Esophagus muscularis mucosa (tissue), 3 donors: ENCODE measurements around the gene KRTAP9-4.

Experiments
- EP300 ChIP-seq: sonication (generic); formaldehyde crosslinking; IDR thresholded peaks from one replicate; pipeline ENCODE4 v1.6.1; 2017; ENCODE audit warnings: antibody characterized with exemption
- POLR2AphosphoS5 ChIP-seq, 2 donors: sonication (generic); formaldehyde crosslinking; IDR thresholded peaks; one replicate each; pipeline ENCODE4 v1.6.1; 2017; ENCODE audit warnings: antibody characterized with exemption in 2 of 2

DNA sequence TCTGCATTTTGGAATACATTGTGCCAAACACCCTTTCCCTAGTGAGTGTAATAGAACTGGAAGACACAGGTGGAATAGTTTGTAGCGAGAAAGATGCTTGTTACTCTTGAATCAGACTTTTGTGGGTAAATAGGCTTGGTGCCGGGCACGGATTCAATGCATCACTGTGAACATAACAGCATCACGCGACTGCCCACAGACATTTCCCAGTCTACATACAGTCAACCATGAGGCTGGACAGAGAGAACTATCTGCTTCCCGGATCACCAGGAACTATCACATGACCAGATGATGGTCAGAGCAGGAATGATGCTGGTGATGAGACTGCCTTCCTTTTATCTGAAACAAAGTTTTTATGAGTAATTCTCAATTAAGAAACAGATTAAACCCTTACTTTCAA lies 23.4 kb upstream of the KRTAP9-4 start:
- TF ChIP-seq EP300 (no peak), POLR2AphosphoS5 (IDR thresholded peaks at IDR 0.05) (no peak)
